DND-41 (cell line): Measurements from ENCODE around the gene ARHGEF6.

Experiments used
- ATAC-seq: fragments of 200-7000 bp; cut with Tn5 transposase; 3 replicates; pipeline ENCODE4 v1.9.1; 2021; ENCODE audit warnings: low read depth; ENCODE audit not compliant: insufficient read depth
- DNase-seq: peaks from one replicate; pipeline ENCODE4 v3.0.0-alpha.2; 2020
- H2AFZ ChIP-seq: 2 replicates; pipeline ENCODE4 v1.6.0; 2012; ENCODE audit warnings: low read depth, low read length
- H3K27ac ChIP-seq: 2 replicates; pipeline ENCODE4 v1.5.1; 2012; ENCODE audit warnings: low read length, inconsistent platforms
- H3K27me3 ChIP-seq: fragments of 200-600 bp; sonication (generic); 2 replicates; pipeline ENCODE4 v1.6.0; 2012; ENCODE audit warnings: low read length, mild to moderate bottlenecking, inconsistent platforms; ENCODE audit not compliant: insufficient read depth, poor library complexity
- H3K36me3 ChIP-seq: 2 replicates; pipeline ENCODE4 v1.5.1; 2012; ENCODE audit warnings: low read length, inconsistent platforms; ENCODE audit not compliant: insufficient read depth
- H3K4me1 ChIP-seq: 2 replicates; pipeline ENCODE4 v1.5.1; 2012; ENCODE audit warnings: mild to moderate bottlenecking, low read length; ENCODE audit not compliant: insufficient read depth
- H3K4me2 ChIP-seq: 2 replicates; pipeline ENCODE4 v1.6.0; 2012; ENCODE audit warnings: mild to moderate bottlenecking, moderate library complexity, low read length, inconsistent platforms; ENCODE audit not compliant: insufficient read depth
- H3K4me3 ChIP-seq, 2 experiments: fragments of 200-600 bp in 1 of 2; shearing (Covaris generic) in 1 of 2; 2 replicates each; pipeline ENCODE4 v1.5.1; 2012 to 2016; ENCODE audit warnings: inconsistent platforms in 2 of 2, low read length in 2 of 2, mild to moderate bottlenecking in 2 of 2, low read depth in 1 of 2, moderate library complexity in 1 of 2
- H3K79me2 ChIP-seq: 2 replicates; pipeline ENCODE4 v1.6.0; 2012; ENCODE audit warnings: low read length, inconsistent platforms; ENCODE audit not compliant: insufficient read depth
- H3K9ac ChIP-seq: 2 replicates; pipeline ENCODE4 v1.6.0; 2012; ENCODE audit warnings: low read depth, mild to moderate bottlenecking, inconsistent platforms, low read length, moderate library complexity
- H3K9me3 ChIP-seq: 2 replicates; pipeline ENCODE4 v1.5.1; 2012; ENCODE audit warnings: low read length, moderate library complexity, mild to moderate bottlenecking, inconsistent platforms; ENCODE audit not compliant: insufficient read depth, severe bottlenecking
- H4K20me1 ChIP-seq: 2 replicates; pipeline ENCODE4 v1.6.0; 2012; ENCODE audit warnings: low read length; ENCODE audit not compliant: insufficient read depth
- EZH2 ChIP-seq: IDR thresholded peaks from 3 replicates; pipeline ENCODE4 v1.6.1; 2012; ENCODE audit warnings: borderline replicate concordance, low read depth, mild to moderate bottlenecking, moderate library complexity, low read length, inconsistent platforms; ENCODE audit not compliant: severe bottlenecking
- TF ChIP-seq, protein P1 (sequence below): IDR thresholded peaks from 2 replicates; pipeline ENCODE4 v1.5.1; 2012; ENCODE audit warnings: borderline replicate concordance, low read length, moderate library complexity, mild to moderate bottlenecking; ENCODE audit not compliant: poor library complexity, severe bottlenecking; ENCODE audit errors: extremely low read depth

ARHGEF6 gene

DNA sequence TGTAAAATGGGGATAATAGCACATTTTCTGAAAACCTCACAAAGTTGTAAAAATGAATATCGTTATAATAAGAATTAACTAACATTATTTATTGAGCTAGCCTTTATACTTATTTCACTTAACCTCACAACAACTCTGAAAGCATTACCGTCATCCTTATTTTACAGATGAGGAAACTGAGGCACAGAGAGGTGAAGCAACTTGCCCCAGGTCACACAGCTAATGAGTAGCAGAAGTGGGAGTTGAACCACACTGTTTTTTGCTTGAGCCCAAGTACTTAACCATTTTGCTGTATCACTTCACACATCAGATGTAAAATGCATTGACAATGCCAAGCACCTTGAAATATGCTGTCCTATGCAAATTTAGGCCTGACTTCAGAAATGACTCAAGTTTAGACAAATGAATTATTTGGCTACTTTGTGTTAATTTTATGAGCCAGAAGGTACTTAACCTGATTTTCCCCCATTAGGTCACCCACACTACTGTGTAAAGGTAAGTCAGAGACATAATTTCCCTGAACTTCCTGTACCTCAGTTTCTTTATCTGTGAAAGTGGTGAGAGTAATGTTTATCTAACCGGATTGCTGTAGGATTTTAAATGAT is 109.6 kb downstream of the ARHGEF6 start:
- no peak for DNase-seq
- no peaks in the 10 kb centered on the region for H3K79me2 ChIP-seq
- TF ChIP-seq, protein P1, sequence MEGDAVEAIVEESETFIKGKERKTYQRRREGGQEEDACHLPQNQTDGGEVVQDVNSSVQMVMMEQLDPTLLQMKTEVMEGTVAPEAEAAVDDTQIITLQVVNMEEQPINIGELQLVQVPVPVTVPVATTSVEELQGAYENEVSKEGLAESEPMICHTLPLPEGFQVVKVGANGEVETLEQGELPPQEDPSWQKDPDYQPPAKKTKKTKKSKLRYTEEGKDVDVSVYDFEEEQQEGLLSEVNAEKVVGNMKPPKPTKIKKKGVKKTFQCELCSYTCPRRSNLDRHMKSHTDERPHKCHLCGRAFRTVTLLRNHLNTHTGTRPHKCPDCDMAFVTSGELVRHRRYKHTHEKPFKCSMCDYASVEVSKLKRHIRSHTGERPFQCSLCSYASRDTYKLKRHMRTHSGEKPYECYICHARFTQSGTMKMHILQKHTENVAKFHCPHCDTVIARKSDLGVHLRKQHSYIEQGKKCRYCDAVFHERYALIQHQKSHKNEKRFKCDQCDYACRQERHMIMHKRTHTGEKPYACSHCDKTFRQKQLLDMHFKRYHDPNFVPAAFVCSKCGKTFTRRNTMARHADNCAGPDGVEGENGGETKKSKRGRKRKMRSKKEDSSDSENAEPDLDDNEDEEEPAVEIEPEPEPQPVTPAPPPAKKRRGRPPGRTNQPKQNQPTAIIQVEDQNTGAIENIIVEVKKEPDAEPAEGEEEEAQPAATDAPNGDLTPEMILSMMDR, result no peak
- no peak for TF ChIP-seq EZH2
- H4K20me1 ChIP-seq, result no peaks in the 10 kb centered on the region
- no peak for ATAC-seq
- no peak overlapping the region for H3K4me2 ChIP-seq
- H3K36me3 ChIP-seq, result peaks cover 84% of the 10 kb centered on the region
- no peaks in the 10 kb centered on the region for H3K4me1 ChIP-seq
- no peak overlapping the region for H3K27ac ChIP-seq
- H2AFZ ChIP-seq, result no peak overlapping the region
- H3K27me3 ChIP-seq, result no peaks in the 10 kb centered on the region
- H3K9me3 ChIP-seq, result peaks cover 3% of the 10 kb centered on the region
- H3K4me3 ChIP-seq, result no peak overlapping the region
- H3K9ac ChIP-seq, result no peak overlapping the region

DNA sequence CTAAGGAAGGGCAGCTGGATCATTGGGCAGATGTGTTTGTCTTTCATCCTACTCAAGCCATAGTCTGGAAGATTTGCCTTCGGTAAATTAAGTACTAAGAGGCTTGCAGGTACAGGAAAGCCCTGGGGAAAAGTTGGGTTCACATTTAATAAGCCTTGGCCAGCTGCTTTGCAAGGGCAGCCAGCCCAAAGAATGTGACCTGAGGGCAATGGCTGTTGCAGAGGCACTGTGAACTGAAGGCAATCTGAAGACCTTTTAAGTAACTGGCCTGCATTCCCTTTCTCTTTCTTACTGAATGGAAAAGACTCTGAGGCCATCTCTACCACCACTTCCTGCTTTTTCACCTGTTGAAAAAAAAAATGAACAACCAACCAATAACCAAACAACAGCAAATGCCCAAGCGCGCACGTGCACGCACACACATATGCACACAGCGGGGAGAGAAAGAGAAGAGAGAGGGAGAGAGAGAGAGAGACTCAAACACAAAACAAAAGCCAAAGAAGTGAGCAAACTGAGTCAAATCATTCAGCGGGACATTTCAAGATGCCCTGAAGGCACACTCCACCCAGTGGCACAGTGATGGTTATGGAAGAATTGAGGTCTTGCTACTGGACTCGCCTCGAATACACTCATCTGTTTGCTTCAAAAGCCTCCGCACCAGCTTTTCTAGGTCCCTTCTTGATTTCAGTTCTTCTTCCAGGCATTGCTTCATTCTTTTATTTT is 113.1 kb downstream of the ARHGEF6 start:
- no peak overlapping the region for H3K27ac ChIP-seq
- no peak for ATAC-seq
- peaks cover 76% of the 10 kb centered on the region for H3K36me3 ChIP-seq
- H3K79me2 ChIP-seq, result no peaks in the 10 kb centered on the region
- DNase-seq, result no peak
- H3K4me3 ChIP-seq, result no peak overlapping the region
- no peak overlapping the region for H2AFZ ChIP-seq
- H3K9me3 ChIP-seq, result peaks cover 8% of the 10 kb centered on the region
- H3K27me3 ChIP-seq, result no peaks in the 10 kb centered on the region
- H3K4me1 ChIP-seq, result no peaks in the 10 kb centered on the region
- H3K4me2 ChIP-seq, result no peak overlapping the region
- H4K20me1 ChIP-seq, result no peaks in the 10 kb centered on the region
- no peak overlapping the region for H3K9ac ChIP-seq
- TF ChIP-seq EZH2, result no peak
- TF ChIP-seq, protein P1, result no peak

DNA sequence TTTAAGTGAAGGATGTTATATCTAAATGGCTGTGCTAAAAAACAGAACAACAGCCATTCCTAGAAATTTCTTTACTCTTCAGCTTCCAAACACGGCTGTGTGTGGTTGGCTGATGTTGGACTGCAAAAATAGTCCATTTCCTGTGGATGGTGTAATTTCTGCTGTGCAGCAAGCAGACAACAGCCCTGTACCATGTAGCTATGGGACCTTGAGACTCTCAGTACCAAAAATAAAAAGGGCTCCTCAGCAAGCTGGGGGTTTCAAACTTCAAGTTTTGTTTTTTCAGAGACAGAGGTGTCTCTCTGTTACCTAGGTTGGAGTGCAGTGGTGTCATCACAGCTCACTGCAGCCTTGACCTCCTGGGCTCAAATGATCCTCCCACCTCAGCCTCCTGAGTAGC is 114.6 kb downstream of the ARHGEF6 start:
- H3K9me3 ChIP-seq, result peaks cover 8% of the 10 kb centered on the region
- TF ChIP-seq, protein P1, result no peak
- no peak for TF ChIP-seq EZH2
- DNase-seq, result no peak
- H3K79me2 ChIP-seq, result no peaks in the 10 kb centered on the region
- no peaks in the 10 kb centered on the region for H3K4me1 ChIP-seq
- no peak overlapping the region for H3K27ac ChIP-seq
- H3K4me2 ChIP-seq, result no peak overlapping the region
- no peak for ATAC-seq
- H3K9ac ChIP-seq, result no peak overlapping the region
- no peak overlapping the region for H2AFZ ChIP-seq
- no peaks in the 10 kb centered on the region for H4K20me1 ChIP-seq
- H3K4me3 ChIP-seq, result no peak overlapping the region
- peaks cover 63% of the 10 kb centered on the region for H3K36me3 ChIP-seq
- H3K27me3 ChIP-seq, result no peaks in the 10 kb centered on the region
